NCI-H1694 treated with DMSO at 0.1 percent for 48 hours (cell line): Measurements from ENCODE around the gene UFSP1.
"Not testable (repeated sequence)": the region's sequence is repeated elsewhere in the genome, so short reads cannot be mapped to it uniquely, and the experiment has no call there.

ENCODE experiments used
- DNase-seq: peaks from one replicate; lab custom pipeline; 2025; lab: John Stamatoyannopoulos, UW

The UFSP1 gene

GRCh38 chr7:100859856-100860255, 29.7 kb downstream of the UFSP1 start:
- DNase-seq: no peak

DNA sequence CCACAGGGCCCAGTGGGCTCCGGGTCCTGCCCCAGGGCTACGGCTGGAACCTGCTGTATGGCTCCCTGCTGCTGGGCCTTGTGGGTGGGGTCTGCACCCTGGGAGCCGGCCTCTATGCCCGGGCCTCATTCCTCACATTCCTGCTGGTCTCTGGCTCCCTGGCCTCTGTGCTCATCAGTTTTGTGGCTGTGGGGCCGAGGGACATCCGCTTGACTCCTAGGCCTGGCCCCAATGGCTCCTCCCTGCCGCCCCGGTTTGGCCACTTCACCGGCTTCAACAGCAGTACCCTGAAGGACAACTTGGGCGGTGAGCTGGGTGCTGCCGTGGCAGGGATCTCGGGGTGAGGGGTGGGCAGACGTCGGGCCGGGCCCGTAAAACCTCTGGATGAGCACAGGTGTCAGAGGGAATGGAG, 32.6 kb downstream of the UFSP1 start:
- no peak for DNase-seq

GRCh38 chr7:100855515-100855914, 34.0 kb downstream of the UFSP1 start:
- DNase-seq: no peak

DNA sequence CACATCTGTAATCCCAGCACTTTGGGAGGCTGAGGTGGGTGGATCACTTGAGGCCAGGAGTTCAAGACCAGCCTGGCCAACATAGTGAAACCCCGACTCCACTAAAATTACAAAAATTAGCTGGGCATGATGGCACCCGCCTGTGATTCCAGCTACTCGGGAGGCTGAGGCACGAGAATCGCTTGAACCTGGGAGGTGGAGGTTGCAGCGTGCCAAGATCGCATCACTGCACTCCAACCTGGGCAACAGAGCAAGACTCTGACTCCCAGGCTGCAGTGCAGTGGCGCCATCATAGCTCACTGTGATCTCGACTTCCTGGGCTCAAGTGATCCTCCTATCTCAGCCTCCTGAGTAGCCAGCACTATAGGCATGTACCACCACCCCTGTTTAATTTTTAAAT, 34.6 kb downstream of the UFSP1 start:
- DNase-seq: not testable (repeated sequence)

GRCh38 chr7:100854146-100854895, 35.2 kb downstream of the UFSP1 start:
- DNase-seq: no peak

- peak; percentile 78 for DNase-seq
Observed at GRCh38 chr7:100852048-100852872, 37.3 kb downstream of the UFSP1 start, which contains the start of gene SLC12A9. TSS of gene SLC12A9 (plus strand) at chr7:100852713. CDS start at chr7:100854198, 1,485 bp downstream.

- no peak for DNase-seq
Observed at GRCh38 chr7:100847360-100847759, 42.2 kb downstream of the UFSP1 start.

- no peak for DNase-seq
Observed at GRCh38 chr7:100840470-100841100, 48.9 kb downstream of the UFSP1 start.

GRCh38 chr7:100839361-100839760, 50.2 kb downstream of the UFSP1 start:
- DNase-seq: no peak
